PC-9 (cell line): ENCODE data around the gene PLEKHG2. TPM values are rescaled to one million over a fixed set of nuclear protein-coding genes. Genes with fewer than 3 reads are reported as not detected.

ENCODE experiments used
- BruUV-seq: library from RNA; stranded (reverse); fragments of 400-500 nt; replicated peaks from 2 replicates; lab custom pipeline; 2021; lab: Mats Ljungman, UMichigan
- CTCF ChIA-PET: fragments of 300-600 bp; sonication (Branson Sonifier 250); formaldehyde crosslinking; loops from one replicate; lab custom pipeline; 2022; ENCODE audit warnings: antibody characterized with exemption; lab: Charles Lee
- POLR2A ChIA-PET: fragments of 300-600 bp; sonication (Branson Sonifier 250); formaldehyde crosslinking; loops from one replicate; lab custom pipeline; 2022; ENCODE audit warnings: antibody characterized with exemption; ENCODE audit not compliant: unreplicated experiment; lab: Charles Lee
- DNase-seq, 2 experiments: peaks; one replicate each; pipeline versions ENCODE4 v3.0.0 to v3.0.0-alpha.2; 2015 to 2022; ENCODE audit warnings: mixed read lengths in 1 of 2
- H2AFZ ChIP-seq: fragments of 200-600 bp; sonication (generic); 2 replicates; pipeline ENCODE4 v1.8.1; 2017; ENCODE audit warnings: antibody characterized with exemption
- H3F3A ChIP-seq: fragments of 200-600 bp; sonication (generic); 2 replicates; pipeline ENCODE4 v1.8.1; 2017; ENCODE audit warnings: antibody characterized with exemption, mild to moderate bottlenecking, low read depth; ENCODE audit not compliant: insufficient read depth
- H3K27ac ChIP-seq: fragments of 200-600 bp; sonication (generic); 2 replicates; pipeline ENCODE4 v1.6.1; 2016; ENCODE audit warnings: mixed run types
- H3K27me3 ChIP-seq: fragments of 200-600 bp; sonication (generic); 2 replicates; pipeline ENCODE4 v1.6.1; 2016; ENCODE audit warnings: low read depth, mixed run types; ENCODE audit not compliant: insufficient read depth
- H3K36me3 ChIP-seq: fragments of 200-600 bp; sonication (generic); 2 replicates; pipeline ENCODE4 v1.6.1; 2016; ENCODE audit warnings: low read depth, mixed run types
- H3K4me1 ChIP-seq: fragments of 200-600 bp; sonication (generic); replicated peaks from 2 replicates; pipeline ENCODE4 v1.6.1; 2016; ENCODE audit warnings: mixed run types; ENCODE audit not compliant: insufficient read depth
- H3K4me2 ChIP-seq: fragments of 200-600 bp; sonication (generic); 2 replicates; pipeline ENCODE4 v1.6.1; 2017; ENCODE audit warnings: mixed run types
- H3K4me3 ChIP-seq: fragments of 200-600 bp; sonication (generic); 2 replicates; pipeline ENCODE4 v1.6.1; 2016; ENCODE audit warnings: mixed run types
- H3K79me2 ChIP-seq: fragments of 200-600 bp; sonication (generic); 2 replicates; pipeline ENCODE4 v1.6.1; 2017; ENCODE audit warnings: low read depth, mixed run types
- H3K9me2 ChIP-seq: fragments of 200-600 bp; sonication (generic); 2 replicates; pipeline ENCODE4 v1.8.1; 2017; ENCODE audit warnings: mild to moderate bottlenecking; ENCODE audit not compliant: insufficient read depth
- H3K9me3 ChIP-seq: fragments of 200-600 bp; sonication (generic); 2 replicates; pipeline ENCODE4 v1.8.1; 2016; ENCODE audit warnings: low read depth; ENCODE audit not compliant: insufficient read depth
- H4K20me1 ChIP-seq: fragments of 200-600 bp; sonication (generic); 2 replicates; pipeline ENCODE4 v1.8.1; 2017; ENCODE audit not compliant: insufficient read depth
- EZH2 ChIP-seq: fragments of 200-600 bp; sonication (generic); IDR thresholded peaks from 2 replicates; pipeline ENCODE4 v1.8.0; 2017; ENCODE audit warnings: antibody characterized with exemption, low read depth
- intact Hi-C: fragments of 100-400 bp; cut with micrococcal nuclease; formaldehyde crosslinking; loops from one replicate; pipeline ENCODE4 v1.10.0; 2022; ENCODE audit not compliant: unreplicated experiment
- total RNA-seq: library from RNA; stranded (reverse); gene quantifications from 2 replicates; pipeline ENCODE4 v1.2.3, GENCODE V29; 2021
- TF ChIP-seq, protein P1 (sequence below): fragments of 200-600 bp; sonication (generic); conservative IDR thresholded peaks from 2 replicates; pipeline ENCODE4 v1.6.1; 2017; ENCODE audit warnings: mixed run types, antibody characterized with exemption, mild to moderate bottlenecking, moderate library complexity

The PLEKHG2 gene
- total RNA-seq, 1 experiment from 2014 or later: 26.1 TPM

DNA sequence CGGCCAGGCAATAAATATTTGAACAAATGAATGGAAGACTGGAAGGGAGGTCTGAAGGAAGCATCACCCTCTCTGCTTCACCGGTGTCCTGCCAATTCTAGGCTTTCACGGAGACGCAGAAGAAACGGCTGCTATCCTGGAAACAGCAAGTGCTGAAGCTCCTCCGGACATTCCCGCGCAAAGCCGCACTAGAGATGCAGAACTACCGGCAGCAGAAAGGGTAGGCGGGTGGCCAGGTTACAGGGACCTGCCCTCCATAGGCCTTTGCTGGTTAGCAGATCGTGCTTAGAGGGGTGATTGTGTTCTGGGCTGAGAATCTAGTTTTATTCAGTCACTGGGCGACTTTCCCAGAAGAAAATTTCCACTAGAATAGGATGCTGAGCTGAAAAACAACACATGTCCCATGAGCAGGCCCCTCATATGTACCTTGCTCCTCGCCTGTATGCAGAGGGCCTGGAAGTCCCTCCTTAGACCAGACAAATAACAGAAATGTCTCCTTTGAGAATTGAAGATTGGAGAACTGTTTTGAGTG is 32.5 kb upstream of the PLEKHG2 start:
- POLR2A ChIA-PET: interaction anchor here (0.5 kb wide), 1 partner anchor 101 kb away, joined by 3 read pairs; the partner anchor contains the start of gene TIMM50
- H3K9me3 ChIP-seq: no peaks in the 10 kb centered on the region
- no peaks in the 10 kb centered on the region for H3K79me2 ChIP-seq
- no peaks in the 10 kb centered on the region for H3K9me2 ChIP-seq
- H4K20me1 ChIP-seq: no peaks in the 10 kb centered on the region
- H3K4me1 ChIP-seq: no peaks in the 10 kb centered on the region
- H3F3A ChIP-seq: peaks cover 10% of the 10 kb centered on the region; the same call in 1 of the 2 replicates
- no peak overlapping the region for H3K4me3 ChIP-seq
- H3K27ac ChIP-seq: no peak overlapping the region
- CTCF ChIA-PET: no interaction called here
- H3K27me3 ChIP-seq: no peaks in the 10 kb centered on the region
- H2AFZ ChIP-seq: no peak overlapping the region
- TF ChIP-seq, protein P1, sequence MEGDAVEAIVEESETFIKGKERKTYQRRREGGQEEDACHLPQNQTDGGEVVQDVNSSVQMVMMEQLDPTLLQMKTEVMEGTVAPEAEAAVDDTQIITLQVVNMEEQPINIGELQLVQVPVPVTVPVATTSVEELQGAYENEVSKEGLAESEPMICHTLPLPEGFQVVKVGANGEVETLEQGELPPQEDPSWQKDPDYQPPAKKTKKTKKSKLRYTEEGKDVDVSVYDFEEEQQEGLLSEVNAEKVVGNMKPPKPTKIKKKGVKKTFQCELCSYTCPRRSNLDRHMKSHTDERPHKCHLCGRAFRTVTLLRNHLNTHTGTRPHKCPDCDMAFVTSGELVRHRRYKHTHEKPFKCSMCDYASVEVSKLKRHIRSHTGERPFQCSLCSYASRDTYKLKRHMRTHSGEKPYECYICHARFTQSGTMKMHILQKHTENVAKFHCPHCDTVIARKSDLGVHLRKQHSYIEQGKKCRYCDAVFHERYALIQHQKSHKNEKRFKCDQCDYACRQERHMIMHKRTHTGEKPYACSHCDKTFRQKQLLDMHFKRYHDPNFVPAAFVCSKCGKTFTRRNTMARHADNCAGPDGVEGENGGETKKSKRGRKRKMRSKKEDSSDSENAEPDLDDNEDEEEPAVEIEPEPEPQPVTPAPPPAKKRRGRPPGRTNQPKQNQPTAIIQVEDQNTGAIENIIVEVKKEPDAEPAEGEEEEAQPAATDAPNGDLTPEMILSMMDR: no peak
- TF ChIP-seq EZH2: no peak
- H3K4me2 ChIP-seq: no peak overlapping the region
- intact Hi-C loops: no loop called here
- no TSS peak for BruUV-seq
- no peak for DNase-seq
- 0 out of 2 replicates have a peak, but pooled peaks cover 26% of the 10 kb centered on the region for H3K36me3 ChIP-seq

DNA sequence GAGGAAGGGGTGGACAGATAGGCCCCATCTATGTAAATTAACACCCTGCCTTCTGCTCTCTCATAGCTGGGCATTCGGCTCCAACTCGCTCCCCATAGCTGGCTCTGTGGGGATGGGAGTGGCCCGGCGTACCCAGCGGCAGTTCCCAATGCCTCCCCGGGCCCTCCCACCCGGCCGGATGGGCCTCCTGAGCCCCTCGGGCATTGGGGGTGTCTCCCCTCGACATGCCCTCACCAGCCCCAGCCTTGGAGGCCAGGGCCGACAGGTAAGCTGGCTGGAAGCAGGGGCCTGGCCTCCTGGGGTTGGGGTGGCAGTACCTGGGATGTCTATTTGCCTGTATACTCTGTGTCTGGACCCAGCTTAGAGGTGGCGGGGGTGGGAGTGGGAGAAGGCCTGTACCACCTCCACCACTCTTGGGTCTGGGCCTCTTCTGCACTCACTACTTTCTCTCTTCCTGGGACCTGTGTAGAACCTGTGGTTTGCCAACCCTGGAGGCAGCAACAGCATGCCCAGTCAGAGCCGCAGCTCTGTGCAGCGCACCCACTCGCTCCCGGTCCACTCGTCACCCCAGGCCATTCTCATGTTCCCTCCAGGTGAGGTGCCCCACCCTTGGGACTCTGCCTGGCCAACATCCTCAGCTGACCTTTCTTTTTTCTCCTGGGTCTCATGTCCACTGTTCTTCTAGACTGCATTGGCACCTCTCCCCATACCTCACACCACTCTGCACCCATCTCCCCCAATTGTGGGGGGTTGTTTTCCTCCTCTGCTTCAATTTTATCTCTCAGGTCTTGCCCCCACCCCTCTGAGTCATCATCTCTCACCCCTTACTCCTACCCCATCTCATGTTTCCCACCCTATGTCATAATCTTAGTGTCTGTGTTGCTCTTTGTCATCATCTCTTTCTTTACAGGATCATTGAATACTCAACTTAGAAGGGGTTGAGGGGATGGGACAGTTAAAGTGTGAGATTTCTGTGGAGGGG is 31.7 kb upstream of the PLEKHG2 start:
- BruUV-seq: no TSS peak
- H2AFZ ChIP-seq: no peak overlapping the region
- no peak overlapping the region for H3K4me2 ChIP-seq
- H3K9me2 ChIP-seq: no peaks in the 10 kb centered on the region
- H4K20me1 ChIP-seq: no peaks in the 10 kb centered on the region
- no peak for TF ChIP-seq EZH2
- TF ChIP-seq, protein P1: no peak
- H3K79me2 ChIP-seq: no peaks in the 10 kb centered on the region
- 0 out of 2 replicates have a peak, but pooled peaks cover 26% of the 10 kb centered on the region for H3K36me3 ChIP-seq
- H3K4me1 ChIP-seq: no peaks in the 10 kb centered on the region
- peaks cover 15% of the 10 kb centered on the region; the same call in 1 of the 2 replicates for H3F3A ChIP-seq
- CTCF ChIA-PET: no interaction called here
- H3K4me3 ChIP-seq: no peak overlapping the region
- intact Hi-C loops: no loop called here
- POLR2A ChIA-PET: interaction anchor here (0.5 kb wide), 1 partner anchor 100 kb away, joined by 3 read pairs; the partner anchor contains the start of gene TIMM50
- H3K27me3 ChIP-seq: no peaks in the 10 kb centered on the region
- H3K27ac ChIP-seq: no peak overlapping the region
- no peak for DNase-seq
- no peaks in the 10 kb centered on the region for H3K9me3 ChIP-seq

DNA sequence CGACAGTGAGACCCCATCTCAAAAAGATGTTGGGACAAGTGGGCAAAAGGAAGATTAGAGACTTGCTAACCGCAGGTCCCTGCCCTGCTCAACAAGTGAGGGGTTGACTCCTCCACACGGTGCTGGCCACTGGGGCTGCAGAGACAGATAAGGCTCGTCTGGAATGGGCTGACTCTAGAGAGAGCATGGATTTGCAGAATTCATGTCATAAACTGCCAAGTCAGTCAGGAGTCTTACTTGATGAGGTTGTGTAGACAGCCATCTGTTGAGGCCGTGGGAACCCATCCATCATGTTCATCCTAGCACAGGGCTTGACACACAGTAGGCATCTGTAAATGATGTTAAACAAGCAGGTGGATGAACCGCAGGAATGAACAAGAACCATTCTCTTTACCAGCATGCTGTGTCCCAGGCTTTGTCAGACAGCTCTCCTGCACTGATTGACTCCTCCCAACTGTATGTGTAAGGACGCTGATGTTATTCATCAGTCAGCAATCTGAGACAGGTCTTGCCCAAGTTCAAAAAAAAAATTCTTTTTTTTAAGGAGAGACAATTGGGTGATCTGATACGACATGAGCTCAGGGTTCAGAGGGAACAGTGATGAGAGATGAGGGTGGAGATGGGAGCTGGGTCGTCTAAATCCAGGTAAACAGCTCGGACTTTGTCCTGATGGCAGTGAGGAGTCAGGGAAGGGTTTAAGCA is 30.4 kb upstream of the PLEKHG2 start:
- CTCF ChIA-PET: no interaction called here
- POLR2A ChIA-PET: no interaction called here
- H2AFZ ChIP-seq: no peak overlapping the region

More for the DNA sequence above, 30.4 kb upstream of the PLEKHG2 start:
- H3K4me2 ChIP-seq: no peak overlapping the region
- intact Hi-C loops: no loop called here
- no peak for DNase-seq
- H3K36me3 ChIP-seq: 0 out of 2 replicates have a peak, but pooled peaks cover 25% of the 10 kb centered on the region
- no peaks in the 10 kb centered on the region for H3K4me1 ChIP-seq
- peaks cover 24% of the 10 kb centered on the region for H3F3A ChIP-seq
- no peaks in the 10 kb centered on the region for H3K79me2 ChIP-seq
- no TSS peak for BruUV-seq
- H3K27ac ChIP-seq: no peak overlapping the region
- H3K27me3 ChIP-seq: no peaks in the 10 kb centered on the region
- H4K20me1 ChIP-seq: no peaks in the 10 kb centered on the region
- no peaks in the 10 kb centered on the region for H3K9me3 ChIP-seq
- no peak overlapping the region for H3K4me3 ChIP-seq
- no peaks in the 10 kb centered on the region for H3K9me2 ChIP-seq
- TF ChIP-seq, protein P1: no peak
